ENCODE data around the gene CACNA2D4.

DNA sequence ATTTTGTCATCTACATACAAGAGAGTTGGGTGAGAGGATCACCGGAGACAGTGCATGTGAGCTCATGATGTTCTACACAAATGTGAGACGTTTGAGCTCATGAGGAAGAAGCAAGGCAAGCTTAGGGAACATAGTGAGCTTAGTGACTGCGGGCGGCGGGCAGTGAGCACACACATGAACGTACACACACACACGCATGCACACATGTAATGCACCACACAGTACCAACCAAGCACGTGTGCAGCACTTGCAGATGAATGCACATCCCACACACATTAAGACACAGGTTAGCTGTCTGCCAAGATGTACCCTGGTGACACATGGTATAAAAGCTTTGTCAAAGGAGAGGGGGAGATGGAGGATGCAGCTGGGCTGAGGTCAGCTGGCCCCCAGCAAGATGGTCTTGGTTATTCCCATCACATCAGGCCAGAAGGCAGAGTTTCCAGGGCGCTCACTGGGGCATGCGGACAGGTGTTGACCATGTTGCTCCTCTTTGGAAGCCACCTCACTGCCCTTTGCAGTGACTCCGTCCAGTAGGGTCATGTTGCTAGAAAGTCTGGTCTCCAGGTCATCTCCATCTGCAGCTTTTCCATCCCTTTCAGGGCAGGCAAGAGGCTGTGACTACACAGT lies 8.7 kb upstream of the CACNA2D4 start:
- TF ChIP-seq POLR2A (IDR thresholded peaks at IDR 0.05; ENCODE audit: low read depth, low read length): no peak
- TF ChIP-seq, protein P1, sequence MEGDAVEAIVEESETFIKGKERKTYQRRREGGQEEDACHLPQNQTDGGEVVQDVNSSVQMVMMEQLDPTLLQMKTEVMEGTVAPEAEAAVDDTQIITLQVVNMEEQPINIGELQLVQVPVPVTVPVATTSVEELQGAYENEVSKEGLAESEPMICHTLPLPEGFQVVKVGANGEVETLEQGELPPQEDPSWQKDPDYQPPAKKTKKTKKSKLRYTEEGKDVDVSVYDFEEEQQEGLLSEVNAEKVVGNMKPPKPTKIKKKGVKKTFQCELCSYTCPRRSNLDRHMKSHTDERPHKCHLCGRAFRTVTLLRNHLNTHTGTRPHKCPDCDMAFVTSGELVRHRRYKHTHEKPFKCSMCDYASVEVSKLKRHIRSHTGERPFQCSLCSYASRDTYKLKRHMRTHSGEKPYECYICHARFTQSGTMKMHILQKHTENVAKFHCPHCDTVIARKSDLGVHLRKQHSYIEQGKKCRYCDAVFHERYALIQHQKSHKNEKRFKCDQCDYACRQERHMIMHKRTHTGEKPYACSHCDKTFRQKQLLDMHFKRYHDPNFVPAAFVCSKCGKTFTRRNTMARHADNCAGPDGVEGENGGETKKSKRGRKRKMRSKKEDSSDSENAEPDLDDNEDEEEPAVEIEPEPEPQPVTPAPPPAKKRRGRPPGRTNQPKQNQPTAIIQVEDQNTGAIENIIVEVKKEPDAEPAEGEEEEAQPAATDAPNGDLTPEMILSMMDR (IDR thresholded peaks at IDR 0.05; ENCODE audit: extremely low read depth in 1 of 2, insufficient read depth in 1 of 2, low read depth in 1 of 2, low read length in 2 of 2): no peak
- TF ChIP-seq EZH2 (IDR thresholded peaks at IDR 0.05; ENCODE audit: borderline replicate concordance, low read depth, low read length, severe bottlenecking): no peak
- TF ChIP-seq, protein P2, sequence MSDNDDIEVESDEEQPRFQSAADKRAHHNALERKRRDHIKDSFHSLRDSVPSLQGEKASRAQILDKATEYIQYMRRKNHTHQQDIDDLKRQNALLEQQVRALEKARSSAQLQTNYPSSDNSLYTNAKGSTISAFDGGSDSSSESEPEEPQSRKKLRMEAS (IDR thresholded peaks at IDR 0.05; ENCODE audit: insufficient read depth, insufficient read length): no peak
- TF ChIP-seq POLR2AphosphoS5 (IDR thresholded peaks at IDR 0.05; ENCODE audit: insufficient read depth, low read depth, low read length): no peak

All from endothelial cell of umbilical vein (primary cell).